ENCODE data around the gene FBXL19.

FBXL19 gene

GRCh38 chr16:30947541-30947858, 24.1 kb downstream of the FBXL19 start:
- DNase-seq (ENCODE audit: low spot score): no peak

- DNase-seq (ENCODE audit: low spot score): peak; percentile 30
These were observed 24.7 kb downstream of the FBXL19 start for GRCh38 chr16:30947859-30948666.

DNA sequence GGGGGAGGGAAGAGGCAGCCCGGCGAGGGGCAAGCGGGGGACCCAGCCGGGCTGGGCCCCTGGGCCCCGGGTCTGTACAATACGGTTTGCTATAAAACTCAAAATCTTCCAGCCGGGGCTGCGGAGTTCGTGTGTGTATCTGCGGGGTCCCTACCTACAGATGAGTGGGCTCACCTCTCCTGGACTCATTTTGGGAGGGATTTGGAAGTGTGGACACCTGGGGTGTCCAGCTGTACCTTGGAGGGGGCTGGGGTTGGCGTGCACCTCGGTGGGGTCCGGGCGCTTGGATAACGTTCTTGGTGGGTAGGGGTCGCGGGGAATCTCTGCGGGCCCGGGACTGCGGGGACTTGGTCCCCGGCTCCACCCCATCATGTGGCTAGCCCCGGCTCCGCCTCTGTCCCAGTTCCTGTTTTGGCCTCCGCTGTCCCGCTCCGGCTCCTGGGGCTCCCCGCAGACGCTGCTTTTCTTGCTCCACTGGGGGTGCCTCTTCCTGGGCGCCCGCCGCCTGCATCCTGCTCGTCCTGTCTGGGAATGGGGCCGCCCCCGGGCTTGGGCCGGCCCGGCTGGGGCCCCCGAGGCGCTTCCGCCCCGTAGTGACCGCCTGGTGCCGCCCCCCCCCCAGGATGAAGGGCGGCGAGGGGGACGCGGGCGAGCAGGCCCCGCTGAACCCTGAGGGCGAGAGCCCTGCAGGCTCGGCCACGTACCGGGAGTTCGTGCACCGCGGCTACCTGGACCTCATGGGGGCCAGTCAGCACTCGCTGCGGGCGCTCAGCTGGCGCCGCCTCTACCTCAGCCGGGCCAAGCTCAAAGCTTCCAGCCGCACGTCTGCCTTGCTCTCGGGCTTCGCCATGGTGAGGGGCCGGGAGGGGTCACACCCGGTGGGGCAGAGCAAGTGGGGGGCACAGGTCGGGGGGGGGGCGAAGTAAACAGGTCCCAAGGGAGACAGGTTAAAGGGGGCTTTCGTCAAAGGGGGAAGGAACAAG, 25.6 kb downstream of the FBXL19 start, which contains the start of gene ORAI3:
TSS of gene ORAI3 (plus strand) at position 402 of the 983 bp plus-strand sequence. CDS start at position 624, 222 bp downstream.
- DNase-seq (ENCODE audit: low spot score): peak; percentile 72

GRCh38 chr16:30949650-30950515, 26.5 kb downstream of the FBXL19 start:
- peak; percentile 21 for DNase-seq (ENCODE audit: low spot score)

DNA sequence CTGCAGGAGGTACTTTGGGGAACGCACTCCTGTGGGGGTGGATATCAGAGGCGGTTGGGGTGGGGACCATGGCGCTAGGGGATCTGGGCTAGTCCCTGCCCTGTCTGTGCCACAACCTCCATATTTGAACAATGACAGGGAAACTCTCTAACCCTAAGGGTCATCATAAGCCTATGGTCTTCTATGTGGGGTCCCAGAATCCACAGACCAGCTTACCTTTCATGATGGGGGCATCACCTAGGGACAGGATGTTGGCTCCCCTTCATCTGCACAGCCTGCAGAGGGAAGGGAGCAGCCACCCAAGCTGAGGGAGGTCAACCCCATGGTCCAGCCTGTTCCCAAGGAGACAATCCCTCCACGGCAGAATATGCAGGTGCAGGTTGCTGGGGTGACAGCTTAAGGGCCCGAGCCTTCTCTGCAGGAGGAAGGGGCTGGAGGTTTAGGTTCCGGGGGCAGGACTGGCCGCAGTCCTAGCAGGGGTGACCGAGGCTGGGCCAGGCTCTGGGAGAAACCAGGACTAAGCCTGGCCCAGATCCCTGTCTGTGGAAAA, 27.2 kb downstream of the FBXL19 start:
- no peak for DNase-seq (ENCODE audit: low spot score)

DNA sequence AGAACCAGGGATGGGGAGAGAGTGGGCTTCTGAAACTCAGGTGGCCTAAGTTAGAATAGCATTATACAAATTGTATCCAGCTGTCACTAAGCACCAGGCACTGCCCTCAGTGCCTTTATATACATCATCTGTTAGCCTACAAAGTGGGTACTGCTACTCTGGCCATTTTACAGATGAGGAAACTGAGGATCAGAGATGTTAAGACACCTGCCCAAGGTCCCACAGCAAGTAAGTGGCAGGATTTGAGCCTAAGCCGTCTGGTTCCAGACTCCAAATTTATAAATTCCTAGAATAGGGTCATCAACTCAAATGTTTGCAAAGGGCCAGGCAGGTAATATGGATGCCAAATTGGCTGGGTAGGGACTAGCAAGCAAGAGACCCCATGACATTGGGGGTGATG, 27.8 kb downstream of the FBXL19 start:
- no peak for DNase-seq (ENCODE audit: low spot score)

GRCh38 chr16:30951750-30952149, 28.4 kb downstream of the FBXL19 start:
- DNase-seq (ENCODE audit: low spot score): no peak

DNA sequence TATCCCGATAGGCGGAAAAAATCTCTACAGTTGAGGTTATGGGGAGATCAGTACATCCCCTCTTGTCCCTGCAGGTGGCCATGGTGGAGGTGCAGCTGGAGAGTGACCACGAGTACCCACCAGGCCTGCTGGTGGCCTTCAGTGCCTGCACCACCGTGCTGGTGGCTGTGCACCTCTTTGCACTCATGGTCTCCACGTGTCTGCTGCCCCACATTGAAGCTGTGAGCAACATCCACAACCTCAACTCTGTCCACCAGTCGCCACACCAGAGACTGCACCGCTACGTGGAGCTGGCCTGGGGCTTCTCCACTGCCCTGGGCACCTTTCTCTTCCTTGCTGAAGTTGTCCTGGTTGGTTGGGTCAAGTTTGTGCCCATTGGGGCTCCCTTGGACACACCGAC, 29.7 kb downstream of the FBXL19 start:
- DNase-seq (ENCODE audit: low spot score): no peak

GRCh38 chr16:30953511-30954124, 30.2 kb downstream of the FBXL19 start:
- DNase-seq (ENCODE audit: low spot score): peak; percentile 41

DNA sequence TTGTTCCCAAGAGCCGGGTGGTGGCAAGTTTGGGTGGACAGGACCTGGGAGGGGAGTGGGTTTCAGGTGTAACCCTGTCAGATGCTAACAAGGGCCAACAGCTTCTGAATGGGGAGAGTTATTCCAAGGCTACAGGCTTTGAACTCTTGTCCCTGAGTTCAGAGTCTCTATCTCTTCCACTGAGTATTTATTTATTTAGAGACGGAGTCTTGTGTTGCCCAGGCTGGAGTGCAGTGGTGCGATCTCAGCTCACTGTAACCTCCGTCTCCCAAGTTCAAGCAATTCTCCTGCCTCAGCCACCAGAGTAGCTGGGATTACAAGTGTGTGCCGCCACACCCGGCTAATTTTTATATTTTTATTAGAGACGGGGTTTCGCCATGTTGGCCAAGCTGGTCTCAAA, 31.6 kb downstream of the FBXL19 start:
- DNase-seq (ENCODE audit: low spot score): no peak

GRCh38 chr16:30956601-30957455, 33.5 kb downstream of the FBXL19 start:
- peak; percentile 86 for DNase-seq (ENCODE audit: low spot score)

GRCh38 chr16:30957456-30958174, 34.2 kb downstream of the FBXL19 start, which contains the start of gene SETD1A:
TSS of gene SETD1A (plus strand) at chr16:30957754. CDS start at chr16:30958732, 978 bp downstream.
- peak; percentile 96 for DNase-seq (ENCODE audit: low spot score)

DNA sequence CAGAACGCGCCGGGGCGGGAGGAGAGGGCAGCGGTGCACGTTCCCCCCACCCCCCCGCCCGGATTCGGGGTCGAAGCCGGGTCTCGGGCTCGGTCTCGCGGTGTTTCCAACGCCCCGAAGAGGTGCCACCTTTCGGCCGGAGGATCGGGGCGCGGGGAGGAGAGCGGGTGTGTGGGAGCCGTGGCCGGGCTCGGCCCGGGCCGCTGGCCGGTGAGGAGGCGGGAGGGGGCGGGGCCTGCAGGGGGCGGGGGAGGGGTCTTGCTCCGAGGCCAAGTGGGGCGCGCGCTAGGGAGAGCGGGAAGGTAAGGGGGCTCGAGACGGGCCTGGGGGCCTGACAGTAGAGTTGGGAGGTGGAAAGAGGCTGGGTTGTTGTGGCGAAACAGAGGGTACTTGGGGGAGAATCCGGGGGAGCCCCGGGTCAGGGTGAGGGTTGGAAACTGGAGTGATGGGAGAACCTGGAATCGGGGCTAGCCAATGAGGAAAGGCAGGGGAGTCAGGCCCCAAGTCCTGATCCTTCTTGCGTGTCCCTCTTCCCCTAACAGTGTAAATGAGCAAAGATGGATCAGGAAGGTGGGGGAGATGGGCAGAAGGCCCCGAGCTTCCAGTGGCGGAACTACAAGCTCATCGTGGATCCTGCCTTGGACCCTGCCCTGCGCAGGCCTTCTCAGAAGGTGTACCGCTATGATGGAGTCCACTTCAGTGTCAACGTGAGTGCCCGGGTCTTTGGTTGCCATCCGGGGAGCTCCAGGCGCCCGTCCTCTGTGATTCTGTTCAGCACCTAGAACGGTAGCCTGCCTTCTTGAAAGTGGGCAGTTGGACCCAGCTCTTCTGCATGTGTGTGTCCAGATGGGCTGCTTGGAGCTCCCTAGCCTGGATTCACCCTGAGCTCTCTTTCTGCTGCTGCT, 35.1 kb downstream of the FBXL19 start:
- DNase-seq (ENCODE audit: low spot score): peak; percentile 83

- no peak for DNase-seq (ENCODE audit: low spot score)
These were observed 38.0 kb downstream of the FBXL19 start for GRCh38 chr16:30961384-30961783.

DNA sequence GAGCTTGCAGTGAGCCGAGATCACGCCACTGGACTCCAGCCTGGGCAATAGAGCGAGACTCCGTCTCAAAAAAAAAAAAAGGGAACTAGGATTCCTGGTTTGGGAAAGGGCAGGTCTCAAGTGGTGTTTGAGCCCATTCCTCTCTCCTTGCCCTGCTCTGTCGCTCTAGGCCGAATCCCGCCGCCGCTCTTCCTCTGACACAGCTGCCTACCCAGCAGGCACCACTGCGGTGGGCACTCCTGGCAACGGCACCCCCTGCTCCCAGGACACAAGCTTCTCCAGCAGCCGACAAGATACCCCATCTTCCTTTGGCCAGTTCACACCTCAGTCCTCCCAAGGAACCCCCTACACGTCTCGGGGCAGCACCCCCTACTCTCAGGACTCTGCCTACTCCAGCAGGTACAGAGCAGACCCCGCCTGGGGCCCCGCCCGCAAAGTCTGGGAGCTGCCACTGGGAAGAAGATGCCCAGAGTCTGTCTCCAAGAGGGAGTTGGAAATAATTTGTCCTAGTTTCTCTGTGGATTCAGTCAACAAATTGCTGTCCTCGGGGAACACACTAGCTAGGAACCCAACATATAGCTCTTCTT, 40.6 kb downstream of the FBXL19 start:
- DNase-seq (ENCODE audit: low spot score): no peak

DNA sequence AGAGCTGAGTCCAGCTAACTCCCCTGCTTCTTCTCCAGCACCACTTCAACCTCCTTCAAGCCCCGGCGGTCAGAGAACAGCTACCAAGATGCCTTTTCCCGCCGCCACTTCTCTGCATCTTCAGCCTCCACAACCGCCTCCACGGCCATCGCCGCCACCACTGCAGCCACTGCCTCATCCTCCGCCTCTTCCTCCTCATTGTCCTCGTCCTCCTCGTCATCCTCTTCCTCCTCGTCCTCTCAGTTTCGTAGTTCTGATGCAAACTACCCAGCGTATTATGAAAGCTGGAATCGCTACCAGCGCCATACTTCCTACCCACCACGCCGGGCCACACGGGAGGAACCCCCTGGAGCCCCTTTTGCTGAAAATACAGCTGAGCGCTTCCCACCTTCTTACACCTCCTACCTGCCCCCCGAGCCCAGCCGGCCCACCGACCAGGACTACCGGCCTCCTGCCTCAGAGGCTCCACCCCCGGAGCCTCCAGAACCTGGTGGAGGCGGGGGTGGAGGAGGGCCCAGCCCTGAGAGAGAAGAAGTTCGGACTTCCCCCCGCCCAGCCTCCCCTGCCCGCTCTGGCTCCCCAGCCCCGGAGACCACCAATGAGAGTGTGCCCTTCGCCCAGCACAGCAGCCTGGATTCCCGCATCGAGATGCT, 41.3 kb downstream of the FBXL19 start:
- no peak for DNase-seq (ENCODE audit: low spot score)

GRCh38 chr16:30965436-30965835, 42.1 kb downstream of the FBXL19 start:
- no peak for DNase-seq (ENCODE audit: low spot score)
